SU-DHL-6 (cell line): Measurements from ENCODE around the gene GHRH.

ENCODE experiments used
- H2AFZ ChIP-seq: fragments of 200-600 bp; sonication (generic); 2 replicates; pipeline ENCODE4 v1.6.1; 2014; ENCODE audit warnings: low read depth, mild to moderate bottlenecking, moderate library complexity, mixed read lengths, antibody characterized with exemption, low read length; ENCODE audit not compliant: severe bottlenecking
- H3F3A ChIP-seq: fragments of 200-600 bp; shearing (Covaris generic); 2 replicates; pipeline ENCODE4 v1.6.0; 2016; ENCODE audit warnings: antibody characterized with exemption, mild to moderate bottlenecking; ENCODE audit not compliant: insufficient read depth
- H3K27ac ChIP-seq: fragments of 200-600 bp; sonication (generic); 2 replicates; pipeline ENCODE4 v1.5.1; 2016; ENCODE audit warnings: low read depth, mild to moderate bottlenecking, low read length, moderate library complexity, mixed read lengths
- H3K27me3 ChIP-seq: fragments of 200-600 bp; sonication (generic), shearing (Covaris generic); 2 replicates; pipeline ENCODE4 v1.6.0; 2014; ENCODE audit warnings: mild to moderate bottlenecking, low read length
- H3K36me3 ChIP-seq: fragments of 200-600 bp; sonication (generic); 2 replicates; pipeline ENCODE4 v1.6.1; 2014; ENCODE audit warnings: mild to moderate bottlenecking, low read length, mixed read lengths
- H3K4me2 ChIP-seq: fragments of 300-600, 200-600 bp; shearing (Covaris generic), sonication (generic); 2 replicates; pipeline ENCODE4 v1.6.0; 2014; ENCODE audit warnings: low read length, low read depth, mild to moderate bottlenecking; ENCODE audit not compliant: poor library complexity, severe bottlenecking
- H3K4me3 ChIP-seq: fragments of 200-600 bp; sonication (generic); 2 replicates; pipeline ENCODE4 v1.5.1; 2014; ENCODE audit warnings: antibody characterized with exemption, low read length, mild to moderate bottlenecking, mixed read lengths; ENCODE audit not compliant: insufficient read depth, poor library complexity, severe bottlenecking
- H3K79me2 ChIP-seq: fragments of 200-600 bp; sonication (generic); 2 replicates; pipeline ENCODE4 v1.6.1; 2014; ENCODE audit warnings: mild to moderate bottlenecking, low read length, moderate library complexity; ENCODE audit not compliant: insufficient read depth
- H3K9ac ChIP-seq: fragments of 200-600 bp; sonication (generic); 2 replicates; pipeline ENCODE4 v1.7.0; 2014; ENCODE audit warnings: mild to moderate bottlenecking, low read length
- H3K9me2 ChIP-seq: fragments of 200-600 bp; sonication (generic); replicated peaks from 2 replicates; pipeline ENCODE4 v1.6.1; 2014; ENCODE audit warnings: low read length; ENCODE audit not compliant: insufficient read depth
- H3K9me3 ChIP-seq: fragments of 200-600 bp; sonication (generic); 2 replicates; pipeline ENCODE4 v1.6.1; 2014; ENCODE audit warnings: low read length, mixed read lengths; ENCODE audit not compliant: insufficient read depth
- H4K20me1 ChIP-seq: fragments of 200-600 bp; sonication (generic); 2 replicates; pipeline ENCODE4 v1.6.1; 2014; ENCODE audit warnings: low read depth, mild to moderate bottlenecking, antibody characterized with exemption, low read length, moderate library complexity, mixed read lengths
- CTCF ChIP-seq: fragments of 200-600 bp; sonication (generic); IDR thresholded peaks from one replicate; pipeline ENCODE4 v1.5.1; 2017; ENCODE audit warnings: antibody characterized with exemption, mild to moderate bottlenecking, low read length, moderate library complexity; ENCODE audit not compliant: insufficient read depth, poor library complexity, severe bottlenecking
- EZH2phosphoT487 ChIP-seq: fragments of 200-600 bp; sonication (generic), shearing (Covaris generic); conservative IDR thresholded peaks from 2 replicates; pipeline ENCODE4 v1.6.1; 2018; ENCODE audit warnings: mild to moderate bottlenecking, antibody characterized with exemption, low read length, moderate library complexity, mixed read lengths

GHRH gene

GRCh38 chr20:37262505-37262904, 891 bp upstream of the GHRH start:
- Histone ChIP-seq H4K20me1 (no peaks in the 10 kb centered on the region), H3K4me2 (no peak overlapping the region), H3K9me2 (no peaks in the 10 kb centered on the region), H3K9ac (no peak overlapping the region), H3K27ac (no peak overlapping the region), H2AFZ (no peak overlapping the region), H3K27me3 (no peaks in the 10 kb centered on the region; the same call in 1 of the 2 replicates), H3K79me2 (no peaks in the 10 kb centered on the region), H3F3A (no peaks in the 10 kb centered on the region), H3K36me3 (no peaks in the 10 kb centered on the region), H3K4me3 (no peak overlapping the region), H3K9me3 (no peaks in the 10 kb centered on the region)
- TF ChIP-seq CTCF (no peak), EZH2phosphoT487 (no peak)

DNA sequence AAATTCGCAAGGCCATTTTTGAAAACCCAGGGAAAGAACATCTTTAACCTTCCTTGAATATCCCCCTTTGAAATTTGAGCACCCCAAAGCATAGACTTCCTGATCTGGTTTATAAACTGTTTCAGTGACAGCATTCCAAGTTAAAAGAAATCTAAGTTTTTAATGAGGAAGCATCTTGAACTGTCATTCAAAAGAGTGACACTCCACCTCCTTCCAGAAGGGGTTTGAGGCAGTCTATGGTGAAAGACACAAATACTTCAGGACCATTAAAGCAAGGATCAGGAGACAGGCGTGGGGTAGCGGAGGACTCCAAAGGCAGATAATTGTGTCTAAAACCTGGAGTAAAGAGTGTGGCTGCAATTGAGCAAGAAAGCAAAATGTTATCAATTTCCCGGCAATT, 691 bp downstream of the GHRH start:
- H3K27ac ChIP-seq, result no peak overlapping the region
- no peak overlapping the region for H3K9ac ChIP-seq
- H3F3A ChIP-seq, result no peaks in the 10 kb centered on the region
- no peak for TF ChIP-seq EZH2phosphoT487
- no peak for TF ChIP-seq CTCF
- H3K9me2 ChIP-seq, result no peaks in the 10 kb centered on the region
- H3K9me3 ChIP-seq, result no peaks in the 10 kb centered on the region
- H4K20me1 ChIP-seq, result no peaks in the 10 kb centered on the region
- H3K79me2 ChIP-seq, result no peaks in the 10 kb centered on the region
- H3K4me3 ChIP-seq, result no peak overlapping the region
- no peaks in the 10 kb centered on the region for H3K36me3 ChIP-seq
- no peaks in the 10 kb centered on the region; the same call in 1 of the 2 replicates for H3K27me3 ChIP-seq
- H2AFZ ChIP-seq, result no peak overlapping the region
- no peak overlapping the region for H3K4me2 ChIP-seq

GRCh38 chr20:37259865-37260264, 1.7 kb downstream of the GHRH start:
- H4K20me1 ChIP-seq, result no peaks in the 10 kb centered on the region
- no peak overlapping the region for H2AFZ ChIP-seq
- H3K4me3 ChIP-seq, result no peak overlapping the region
- H3K79me2 ChIP-seq, result no peaks in the 10 kb centered on the region
- H3K4me2 ChIP-seq, result no peak overlapping the region
- no peaks in the 10 kb centered on the region; the same call in 1 of the 2 replicates for H3K27me3 ChIP-seq
- no peaks in the 10 kb centered on the region for H3K36me3 ChIP-seq
- H3K27ac ChIP-seq, result no peak overlapping the region
- H3F3A ChIP-seq, result no peaks in the 10 kb centered on the region
- no peaks in the 10 kb centered on the region for H3K9me2 ChIP-seq
- TF ChIP-seq EZH2phosphoT487, result no peak
- no peak for TF ChIP-seq CTCF
- H3K9ac ChIP-seq, result no peak overlapping the region
- H3K9me3 ChIP-seq, result no peaks in the 10 kb centered on the region

DNA sequence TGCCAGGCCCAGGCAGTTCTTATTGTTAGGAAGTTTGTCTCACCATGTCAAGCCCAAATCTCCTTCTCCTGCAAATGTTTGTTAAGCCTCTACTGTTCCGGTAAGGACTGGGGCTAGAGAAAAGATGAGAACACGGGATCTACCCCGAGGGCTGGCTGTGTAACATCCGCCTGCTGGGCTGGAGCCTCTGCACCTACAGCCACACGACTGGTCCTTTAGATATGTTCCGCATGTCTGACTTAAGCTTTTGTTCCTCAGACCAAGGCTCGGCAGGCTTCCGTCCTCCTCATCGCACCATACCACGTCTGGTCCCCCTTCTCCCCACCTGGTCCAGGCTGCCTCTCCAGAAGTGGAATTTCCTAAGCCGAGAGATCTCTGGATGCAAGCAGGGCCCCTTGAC, 2.6 kb downstream of the GHRH start:
- Histone ChIP-seq H3K79me2 (no peaks in the 10 kb centered on the region), H2AFZ (no peak overlapping the region), H3K4me2 (no peak overlapping the region), H3K36me3 (no peaks in the 10 kb centered on the region), H3K4me3 (no peak overlapping the region), H3K27ac (no peak overlapping the region), H3F3A (no peaks in the 10 kb centered on the region), H4K20me1 (no peaks in the 10 kb centered on the region), H3K9me3 (no peaks in the 10 kb centered on the region), H3K9ac (no peak overlapping the region), H3K27me3 (no peaks in the 10 kb centered on the region; the same call in 1 of the 2 replicates), H3K9me2 (no peaks in the 10 kb centered on the region)
- TF ChIP-seq EZH2phosphoT487 (no peak), CTCF (no peak)
